Gastroesophageal sphincter (tissue), 4 donors: ENCODE results near the gene GSTO2. TPM values are rescaled to one million over a fixed set of nuclear protein-coding genes. Genes with fewer than 3 reads are reported as not detected.

Experiments
- ATAC-seq: fragments of 150-250 bp; one replicate; pipeline ENCODE4 v1.9.1; 2016; ENCODE audit warnings: mild to moderate bottlenecking, moderate library complexity
- H3K27ac ChIP-seq, 4 donors: fragments of 200-600 bp; sonication (generic) in 3 of 4; 1 replicate in 3 of 4; 2 replicates in 1 of 4; pipeline ENCODE4 v1.5.1; 2016 to 2019
- H3K27me3 ChIP-seq: fragments of 200-600 bp; sonication (generic); one replicate; pipeline ENCODE4 v1.5.1; 2019
- H3K36me3 ChIP-seq, 2 donors: fragments of 200-600 bp; sonication (generic); one replicate each; pipeline ENCODE4 v1.5.1; 2019; ENCODE audit warnings: control low read depth in 1 of 2
- H3K4me1 ChIP-seq, 3 donors: fragments of 200-600 bp; sonication (generic); 1 replicate in 2 of 3; 2 replicates in 1 of 3; pipeline ENCODE4 v1.5.1; 2016 to 2019; ENCODE audit warnings: control low read depth in 2 of 3
- H3K4me3 ChIP-seq, 2 donors: fragments of 200-600 bp; sonication (generic); one replicate each; pipeline ENCODE4 v1.5.1; 2019; ENCODE audit warnings: mild to moderate bottlenecking in 1 of 2, moderate library complexity in 1 of 2
- H3K9me3 ChIP-seq, 3 donors: fragments of 200-600 bp; sonication (generic); one replicate each; pipeline ENCODE4 v1.5.1; 2017 to 2019; ENCODE audit warnings: control low read depth in 2 of 3
- CTCF ChIP-seq, 4 experiments: fragments of 200-600 bp in 2 of 4; fragments of 450-650 bp in 2 of 4; sonication (generic) in 1 of 4; IDR thresholded peaks; one replicate each; pipeline ENCODE4 v1.5.1; 2017 to 2019; ENCODE audit warnings: antibody characterized with exemption in 4 of 4, mild to moderate bottlenecking in 2 of 4, moderate library complexity in 2 of 4
- EP300 ChIP-seq: sonication (generic); formaldehyde crosslinking; IDR thresholded peaks from one replicate; pipeline ENCODE4 v1.6.1; 2017; ENCODE audit warnings: antibody characterized with exemption, mild to moderate bottlenecking
- POLR2A ChIP-seq, 2 donors: fragments of 450-650 bp; IDR thresholded peaks; one replicate each; pipeline ENCODE4 v1.6.1; 2017; ENCODE audit warnings: antibody characterized with exemption in 2 of 2, mild to moderate bottlenecking in 2 of 2, moderate library complexity in 1 of 2
- POLR2AphosphoS5 ChIP-seq: sonication (generic); formaldehyde crosslinking; IDR thresholded peaks from one replicate; pipeline ENCODE4 v1.6.1; 2017; ENCODE audit warnings: antibody characterized with exemption
- WGBS, 2 donors: methylation state at CpG; one replicate each; pipeline ENCODE4 v1.1.5; 2018; ENCODE audit warnings: low coverage in 1 of 2; 5-methylcytosine and 5-hydroxymethylcytosine counted together
- total RNA-seq, 4 donors: library from RNA; depleted of rRNA; stranded (reverse); fragments of >200 nt; gene quantifications; one replicate each; pipeline ENCODE4 v1.1.0, GENCODE V29; 2016

Gene GSTO2
- total RNA-seq, 4 donors from 2014 or later = 0.15 to 1.3 (median 0.21) TPM

- H3K9me3 ChIP-seq = no peaks in the 10 kb centered on the region
- H3K36me3 ChIP-seq = no peaks in the 10 kb centered on the region
- H3K27me3 ChIP-seq = no peaks in the 10 kb centered on the region
- ATAC-seq = no peak
- H3K4me3 ChIP-seq = no peak overlapping the region
- 82 to 89% methylated on average over 4 of the region's 4 CpGs for WGBS, 2 donors
- peak overlapping the region; percentile 97 to 100 (median 99) for H3K27ac ChIP-seq
- TF ChIP-seq EP300 (no peak), CTCF (IDR thresholded peaks at IDR 0.05) (no peak), POLR2AphosphoS5 (no peak), POLR2A (IDR thresholded peaks at IDR 0.05) (no peak)
- H3K4me1 ChIP-seq = peaks cover 11 to 30% (median 11%) of the 10 kb centered on the region in 3 donors
Measured at GRCh38 chr10:104340641-104341040, 71.7 kb downstream of the GSTO2 start.

- Histone ChIP-seq H3K27ac (peak overlapping the region in 3 of 4 donors; percentile 35 to 66 (median 58)), H3K4me1 (peaks cover 6 to 14% (median 6%) of the 10 kb centered on the region in 3 donors), H3K4me3 (no peak overlapping the region), H3K27me3 (no peaks in the 10 kb centered on the region), H3K9me3 (no peaks in the 10 kb centered on the region), H3K36me3 (no peaks in the 10 kb centered on the region)
- ATAC-seq = no peak
- no peak for TF ChIP-seq POLR2A (IDR thresholded peaks at IDR 0.05)
- TF ChIP-seq POLR2AphosphoS5 = no peak
- TF ChIP-seq CTCF (IDR thresholded peaks at IDR 0.05) = no peak
- TF ChIP-seq EP300 = no peak
- WGBS, 2 donors = 23 to 51% methylated on average over 2 to 3 of the region's 3 CpGs
Measured at GRCh38 chr10:104342941-104343411, 74.0 kb downstream of the GSTO2 start.

- Histone ChIP-seq H3K27ac (no peak overlapping the region), H3K36me3 (no peaks in the 10 kb centered on the region), H3K9me3 (no peaks in the 10 kb centered on the region), H3K4me1 (peaks cover 6 to 16% (median 6%) of the 10 kb centered on the region in 3 donors), H3K27me3 (no peaks in the 10 kb centered on the region), H3K4me3 (no peak overlapping the region)
- no peak for ATAC-seq
- 61 to 85% methylated on average over 1 of the region's 1 CpG for WGBS, 2 donors
- TF ChIP-seq POLR2AphosphoS5 = no peak
- no peak for TF ChIP-seq EP300
- TF ChIP-seq POLR2A (IDR thresholded peaks at IDR 0.05) = no peak
- TF ChIP-seq CTCF (IDR thresholded peaks at IDR 0.05) = no peak
Measured at GRCh38 chr10:104344219-104344618, 75.2 kb downstream of the GSTO2 start.

GRCh38 chr10:104345515-104345914 is 76.5 kb downstream of the GSTO2 start:
- Histone ChIP-seq H3K4me1 (peaks cover 0 to 17% (median 0%) of the 10 kb centered on the region in 3 donors), H3K36me3 (no peaks in the 10 kb centered on the region), H3K27ac (no peak overlapping the region), H3K27me3 (no peaks in the 10 kb centered on the region), H3K4me3 (no peak overlapping the region), H3K9me3 (no peaks in the 10 kb centered on the region)
- ATAC-seq = no peak
- TF ChIP-seq POLR2AphosphoS5 = no peak
- TF ChIP-seq EP300 = no peak
- TF ChIP-seq CTCF (IDR thresholded peaks at IDR 0.05) = no peak
- TF ChIP-seq POLR2A (IDR thresholded peaks at IDR 0.05) = no peak

GRCh38 chr10:104345941-104346340 is 77.0 kb downstream of the GSTO2 start:
- H3K4me1 ChIP-seq = peaks cover 0 to 16% (median 0%) of the 10 kb centered on the region in 3 donors
- TF ChIP-seq POLR2A (IDR thresholded peaks at IDR 0.05) (no peak), POLR2AphosphoS5 (no peak), CTCF (IDR thresholded peaks at IDR 0.05) (no peak), EP300 (no peak)
- H3K4me3 ChIP-seq = no peak overlapping the region
- no peaks in the 10 kb centered on the region for H3K27me3 ChIP-seq
- no peaks in the 10 kb centered on the region for H3K9me3 ChIP-seq
- H3K27ac ChIP-seq = no peak overlapping the region
- no peaks in the 10 kb centered on the region for H3K36me3 ChIP-seq
- WGBS, 2 donors = 57% methylated on average over 4 of the region's 4 CpGs; no CpG with 5 or more reads in 1 of the 2 donors
- ATAC-seq = no peak
